Bronchial epithelial cell (primary cell): ENCODE data around the gene ARRDC2. TPM values are rescaled to one million over a fixed set of nuclear protein-coding genes. Genes with fewer than 3 reads are reported as not detected.

Experiments
- DNase-seq: peaks from one replicate; pipeline ENCODE4 v3.0.0-alpha.2; 2010; ENCODE audit warnings: low read depth
- FAIRE-seq: peaks from 2 replicates; lab custom pipeline; 2011; peaks lifted over from hg19 to GRCh38; lab: Jason Lieb, UNC
- H3K27me3 ChIP-seq: 2 replicates; pipeline ENCODE4 v1.5.1; 2011; ENCODE audit warnings: low read length; ENCODE audit not compliant: control insufficient read depth, insufficient read depth
- H3K36me3 ChIP-seq: 2 replicates; pipeline ENCODE4 v1.5.1; 2011; ENCODE audit warnings: low read length; ENCODE audit not compliant: control insufficient read depth, insufficient read depth
- H3K4me3 ChIP-seq: 2 replicates; pipeline ENCODE4 v1.5.1; 2011; ENCODE audit warnings: mild to moderate bottlenecking, low read depth, low read length, control low read depth
- total RNA-seq: library from RNA; depleted of rRNA; stranded (reverse); fragments of >200 nt; gene quantifications from 2 replicates; pipeline ENCODE4 v1.2.1, GENCODE V29; 2014
- TF ChIP-seq, protein P1 (sequence below): IDR thresholded peaks from 2 replicates; pipeline ENCODE4 v1.5.1; 2011; ENCODE audit warnings: mild to moderate bottlenecking, moderate library complexity, low read length, control low read depth, inconsistent platforms; ENCODE audit not compliant: insufficient read depth, severe bottlenecking

Gene ARRDC2
- total RNA-seq, 1 donor from 2014 or later, result 6.1 TPM

- TF ChIP-seq, protein P1, sequence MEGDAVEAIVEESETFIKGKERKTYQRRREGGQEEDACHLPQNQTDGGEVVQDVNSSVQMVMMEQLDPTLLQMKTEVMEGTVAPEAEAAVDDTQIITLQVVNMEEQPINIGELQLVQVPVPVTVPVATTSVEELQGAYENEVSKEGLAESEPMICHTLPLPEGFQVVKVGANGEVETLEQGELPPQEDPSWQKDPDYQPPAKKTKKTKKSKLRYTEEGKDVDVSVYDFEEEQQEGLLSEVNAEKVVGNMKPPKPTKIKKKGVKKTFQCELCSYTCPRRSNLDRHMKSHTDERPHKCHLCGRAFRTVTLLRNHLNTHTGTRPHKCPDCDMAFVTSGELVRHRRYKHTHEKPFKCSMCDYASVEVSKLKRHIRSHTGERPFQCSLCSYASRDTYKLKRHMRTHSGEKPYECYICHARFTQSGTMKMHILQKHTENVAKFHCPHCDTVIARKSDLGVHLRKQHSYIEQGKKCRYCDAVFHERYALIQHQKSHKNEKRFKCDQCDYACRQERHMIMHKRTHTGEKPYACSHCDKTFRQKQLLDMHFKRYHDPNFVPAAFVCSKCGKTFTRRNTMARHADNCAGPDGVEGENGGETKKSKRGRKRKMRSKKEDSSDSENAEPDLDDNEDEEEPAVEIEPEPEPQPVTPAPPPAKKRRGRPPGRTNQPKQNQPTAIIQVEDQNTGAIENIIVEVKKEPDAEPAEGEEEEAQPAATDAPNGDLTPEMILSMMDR, result no peak
- FAIRE-seq, result no peak
- Histone ChIP-seq H3K4me3 (no peak overlapping the region), H3K27me3 (no peaks in the 10 kb centered on the region), H3K36me3 (no peaks in the 10 kb centered on the region)
- no peak for DNase-seq
These were observed 33.4 kb upstream of the ARRDC2 start for GRCh38 chr19:17974551-17974950.

DNA sequence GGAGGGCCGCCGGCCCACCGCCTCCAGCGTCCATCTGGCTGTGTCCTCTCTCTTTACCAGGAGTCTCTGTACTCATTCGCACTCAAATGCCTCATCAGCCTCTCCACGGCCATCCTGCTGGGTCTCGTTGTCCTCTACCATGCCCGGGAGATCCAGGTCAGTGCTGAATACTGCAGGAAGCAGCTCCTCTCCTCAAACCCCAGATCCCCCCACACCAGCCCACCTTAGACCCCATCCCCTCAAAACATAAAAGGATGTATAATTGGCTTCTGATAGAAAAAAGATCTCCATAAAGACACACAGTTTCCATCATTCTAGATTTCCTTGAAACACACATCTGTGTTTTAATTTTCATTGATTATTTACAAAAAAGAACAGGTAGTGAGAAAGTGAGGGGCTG is 32.9 kb upstream of the ARRDC2 start:
- TF ChIP-seq, protein P1, result no peak
- Histone ChIP-seq H3K36me3 (no peaks in the 10 kb centered on the region), H3K4me3 (no peak overlapping the region), H3K27me3 (no peaks in the 10 kb centered on the region)
- FAIRE-seq (no peak), DNase-seq (no peak)

DNA sequence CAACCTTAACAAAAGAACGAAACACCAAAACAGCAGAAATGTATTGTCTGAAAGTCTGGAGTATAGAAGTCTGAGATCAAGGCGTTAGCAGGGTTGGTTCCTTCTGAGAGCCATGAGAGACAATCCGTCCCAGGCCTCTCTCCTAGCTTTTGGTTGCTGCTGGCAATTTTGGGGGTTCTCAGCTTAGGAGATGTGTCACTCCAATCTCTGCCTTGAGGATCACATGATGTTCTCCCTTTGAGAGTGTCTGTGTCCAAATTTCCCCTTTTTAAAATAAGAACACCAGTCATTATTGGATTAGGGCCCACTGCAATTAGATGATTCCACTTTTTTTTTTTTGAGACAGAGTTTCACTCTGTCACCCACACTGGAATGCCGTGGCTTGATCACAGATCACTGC is 30.9 kb upstream of the ARRDC2 start:
- FAIRE-seq (no peak), DNase-seq (no peak)

DNA sequence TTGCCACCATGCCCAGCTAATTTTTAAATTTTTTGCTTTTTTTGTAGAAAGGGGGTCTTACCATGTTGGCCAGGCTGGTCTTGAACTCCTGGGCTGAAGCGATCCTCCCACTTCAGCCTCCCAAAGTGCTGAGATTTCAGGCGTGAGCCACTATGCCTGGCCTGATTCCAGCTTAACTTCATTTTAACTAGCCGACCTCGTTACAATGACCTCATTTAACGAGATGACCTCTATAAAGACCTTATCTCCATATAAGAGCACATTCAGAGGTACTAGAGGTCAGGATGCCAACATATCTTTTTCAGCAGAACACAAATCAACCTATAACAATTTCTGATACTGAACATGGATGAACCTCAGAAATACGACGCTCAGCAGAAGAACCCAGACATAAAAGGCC is 30.5 kb upstream of the ARRDC2 start:
- TF ChIP-seq, protein P1, result no peak
- H3K4me3 ChIP-seq, result no peak overlapping the region
- no peak for DNase-seq
- H3K27me3 ChIP-seq, result no peaks in the 10 kb centered on the region
- no peaks in the 10 kb centered on the region for H3K36me3 ChIP-seq
- FAIRE-seq, result no peak

More for the DNA sequence above, 30.9 kb upstream of the ARRDC2 start:
- TF ChIP-seq, protein P1, result no peak
- H3K27me3 ChIP-seq, result no peaks in the 10 kb centered on the region
- no peaks in the 10 kb centered on the region for H3K36me3 ChIP-seq
- H3K4me3 ChIP-seq, result no peak overlapping the region

DNA sequence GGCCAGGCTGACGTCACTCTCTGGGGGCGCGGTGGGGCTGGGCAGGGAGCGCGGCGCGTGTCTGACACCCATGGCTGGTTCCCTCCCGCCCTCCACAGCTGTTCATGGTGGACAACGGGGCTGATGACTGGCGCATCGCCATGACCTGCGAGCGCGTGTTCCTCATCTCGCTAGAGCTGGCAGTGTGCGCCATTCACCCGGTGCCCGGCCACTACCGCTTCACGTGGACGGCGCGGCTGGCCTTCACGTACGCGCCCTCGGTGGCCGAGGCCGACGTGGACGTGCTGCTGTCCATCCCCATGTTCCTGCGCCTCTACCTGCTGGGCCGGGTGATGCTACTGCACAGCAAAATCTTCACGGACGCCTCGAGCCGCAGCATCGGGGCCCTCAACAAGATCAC is 26.4 kb upstream of the ARRDC2 start:
- FAIRE-seq (no peak), DNase-seq (no peak)
- Histone ChIP-seq H3K27me3 (no peaks in the 10 kb centered on the region), H3K4me3 (no peak overlapping the region), H3K36me3 (no peaks in the 10 kb centered on the region)
- TF ChIP-seq, protein P1, result no peak

DNA sequence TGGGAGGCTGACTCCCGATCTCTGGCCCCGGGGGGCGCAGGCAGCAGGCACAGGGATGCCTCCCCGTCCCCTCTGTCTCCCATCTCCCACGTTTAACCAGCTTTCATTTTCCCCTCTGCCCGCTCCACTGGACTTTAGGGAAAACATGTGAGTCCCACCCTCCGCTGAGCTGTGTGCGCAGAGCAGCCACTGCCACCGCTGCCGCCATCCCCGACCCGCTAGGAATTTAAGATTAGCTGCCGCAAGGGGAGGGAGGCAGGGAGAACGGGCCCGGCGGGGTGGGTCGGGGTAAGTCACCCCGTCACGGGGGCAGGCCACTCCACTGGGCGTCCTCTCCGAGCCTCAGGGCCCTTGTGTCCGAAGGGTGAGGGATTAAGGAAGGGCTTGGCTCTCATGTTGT is 25.5 kb upstream of the ARRDC2 start:
- FAIRE-seq (no peak), DNase-seq (no peak)
- H3K4me3 ChIP-seq, result no peak overlapping the region
- TF ChIP-seq, protein P1, result no peak
- no peaks in the 10 kb centered on the region for H3K27me3 ChIP-seq
- no peaks in the 10 kb centered on the region for H3K36me3 ChIP-seq
